Endothelial cell (in vitro differentiated cells): ENCODE measurements around the gene KDM1B. TPM values are rescaled to one million over a fixed set of nuclear protein-coding genes. Genes with fewer than 3 reads are reported as not detected.

ENCODE experiments used
- DNase-seq: peaks from one replicate; pipeline ENCODE4 v3.0.0; 2021; ENCODE audit warnings: low spot score
- H3K27ac Mint-ChIP-seq: one replicate; pipeline ENCODE4 v1.8.0; 2021; ENCODE audit warnings: mixed read lengths, inconsistent platforms; ENCODE audit not compliant: unreplicated experiment
- H3K27me3 Mint-ChIP-seq: one replicate; pipeline ENCODE4 v1.8.0; 2021; ENCODE audit warnings: mild to moderate bottlenecking, moderate library complexity, mixed read lengths, inconsistent platforms; ENCODE audit not compliant: unreplicated experiment
- H3K36me3 Mint-ChIP-seq: one replicate; pipeline ENCODE4 v1.8.0; 2021; ENCODE audit warnings: mild to moderate bottlenecking, low read depth, mixed read lengths, inconsistent platforms; ENCODE audit not compliant: unreplicated experiment
- H3K4me1 Mint-ChIP-seq: one replicate; pipeline ENCODE4 v1.8.0; 2021; ENCODE audit warnings: mild to moderate bottlenecking, mixed read lengths, inconsistent platforms; ENCODE audit not compliant: unreplicated experiment
- H3K4me3 Mint-ChIP-seq: one replicate; pipeline ENCODE4 v1.8.0; 2021; ENCODE audit warnings: mild to moderate bottlenecking, mixed read lengths, inconsistent platforms; ENCODE audit not compliant: unreplicated experiment
- H3K9me3 Mint-ChIP-seq: one replicate; pipeline ENCODE4 v1.8.0; 2021; ENCODE audit warnings: mixed read lengths, inconsistent platforms; ENCODE audit not compliant: unreplicated experiment
- total RNA-seq: library from RNA; stranded (reverse); fragmentation: NEBNext Ultra II Directional; extraction: Animal tissue kit (Norgen Biotek cat#: 25700); gene quantifications from one replicate; pipeline ENCODE4 v1.2.1, GENCODE V29; 2021; ENCODE audit not compliant: unreplicated experiment
- TF ChIP-seq, protein P1 (sequence below): fragments of 200-600 bp; sonication (generic); IDR thresholded peaks from one replicate; pipeline ENCODE4 v1.5.0; 2021; ENCODE audit warnings: antibody characterized with exemption; ENCODE audit not compliant: unreplicated experiment

KDM1B gene
- total RNA-seq, 1 donor from 2014 or later = 14.9 TPM

DNA sequence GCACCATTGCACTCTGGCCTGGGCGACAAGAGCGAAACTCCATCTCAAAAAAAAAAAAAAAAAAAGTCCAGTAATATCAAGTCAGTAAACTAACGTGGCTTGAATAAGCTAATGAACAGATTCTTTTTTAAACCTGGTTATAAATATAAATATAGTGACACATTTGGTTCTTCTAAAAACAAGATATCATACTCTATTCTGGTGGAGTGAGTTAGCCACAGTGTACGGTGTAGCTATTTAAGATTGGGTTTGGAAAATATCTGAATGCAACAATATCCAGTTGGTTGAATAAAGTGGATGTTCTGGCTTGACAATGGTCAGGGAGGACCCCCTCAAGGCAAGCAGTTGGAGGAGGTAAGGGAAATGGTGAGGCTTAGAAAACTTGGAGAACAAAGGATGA, 115.0 kb downstream of the KDM1B start:
- TF ChIP-seq, protein P1, sequence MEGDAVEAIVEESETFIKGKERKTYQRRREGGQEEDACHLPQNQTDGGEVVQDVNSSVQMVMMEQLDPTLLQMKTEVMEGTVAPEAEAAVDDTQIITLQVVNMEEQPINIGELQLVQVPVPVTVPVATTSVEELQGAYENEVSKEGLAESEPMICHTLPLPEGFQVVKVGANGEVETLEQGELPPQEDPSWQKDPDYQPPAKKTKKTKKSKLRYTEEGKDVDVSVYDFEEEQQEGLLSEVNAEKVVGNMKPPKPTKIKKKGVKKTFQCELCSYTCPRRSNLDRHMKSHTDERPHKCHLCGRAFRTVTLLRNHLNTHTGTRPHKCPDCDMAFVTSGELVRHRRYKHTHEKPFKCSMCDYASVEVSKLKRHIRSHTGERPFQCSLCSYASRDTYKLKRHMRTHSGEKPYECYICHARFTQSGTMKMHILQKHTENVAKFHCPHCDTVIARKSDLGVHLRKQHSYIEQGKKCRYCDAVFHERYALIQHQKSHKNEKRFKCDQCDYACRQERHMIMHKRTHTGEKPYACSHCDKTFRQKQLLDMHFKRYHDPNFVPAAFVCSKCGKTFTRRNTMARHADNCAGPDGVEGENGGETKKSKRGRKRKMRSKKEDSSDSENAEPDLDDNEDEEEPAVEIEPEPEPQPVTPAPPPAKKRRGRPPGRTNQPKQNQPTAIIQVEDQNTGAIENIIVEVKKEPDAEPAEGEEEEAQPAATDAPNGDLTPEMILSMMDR = no peak
- Mint-ChIP-seq H3K36me3 (peaks cover 5% of the 10 kb centered on the region), H3K27me3 (peaks cover 1% of the 10 kb centered on the region), H3K4me1 (peaks cover 4% of the 10 kb centered on the region), H3K9me3 (no peaks in the 10 kb centered on the region), H3K27ac (no peak overlapping the region), H3K4me3 (no peak overlapping the region)
- DNase-seq = no peak

Other genes starting within 250 kb of the KDM1B start
- gene KIF13A, start 167.8 kb upstream of the KDM1B start, total RNA-seq = 139 TPM
- 0.64 TPM for gene NHLRC1, start 32.7 kb upstream of the KDM1B start, total RNA-seq
- gene TPMT, start 345 bp upstream of the KDM1B start, total RNA-seq = 13.7 TPM
- 61.2 TPM for gene DEK, start 109.1 kb downstream of the KDM1B start, total RNA-seq
- 23.2 TPM for gene RNF144B, start 231.9 kb downstream of the KDM1B start, total RNA-seq